Vagina (tissue), 2 donors: ENCODE results near the gene METTL13.

Source experiments
- CTCF ChIP-seq, 3 experiments: fragments of 450-650 bp in 2 of 3; fragments of 200-600 bp in 1 of 3; sonication (generic) in 1 of 3; IDR thresholded peaks; one replicate each; pipeline ENCODE4 v1.5.1; 2017 to 2019; ENCODE audit warnings: antibody characterized with exemption in 3 of 3, mild to moderate bottlenecking in 2 of 3, moderate library complexity in 2 of 3
- POLR2A ChIP-seq, 2 donors: fragments of 450-650 bp; IDR thresholded peaks; one replicate each; pipeline ENCODE4 v1.6.1; 2017; ENCODE audit warnings: antibody characterized with exemption in 2 of 2, mild to moderate bottlenecking in 2 of 2, moderate library complexity in 2 of 2
- POLR2AphosphoS5 ChIP-seq, 2 donors: sonication (generic); formaldehyde crosslinking; IDR thresholded peaks; one replicate each; pipeline ENCODE4 v1.9.0; 2017; ENCODE audit warnings: antibody characterized with exemption in 2 of 2, mild to moderate bottlenecking in 2 of 2, low read depth in 1 of 2; ENCODE audit not compliant: insufficient read depth in 1 of 2

DNA sequence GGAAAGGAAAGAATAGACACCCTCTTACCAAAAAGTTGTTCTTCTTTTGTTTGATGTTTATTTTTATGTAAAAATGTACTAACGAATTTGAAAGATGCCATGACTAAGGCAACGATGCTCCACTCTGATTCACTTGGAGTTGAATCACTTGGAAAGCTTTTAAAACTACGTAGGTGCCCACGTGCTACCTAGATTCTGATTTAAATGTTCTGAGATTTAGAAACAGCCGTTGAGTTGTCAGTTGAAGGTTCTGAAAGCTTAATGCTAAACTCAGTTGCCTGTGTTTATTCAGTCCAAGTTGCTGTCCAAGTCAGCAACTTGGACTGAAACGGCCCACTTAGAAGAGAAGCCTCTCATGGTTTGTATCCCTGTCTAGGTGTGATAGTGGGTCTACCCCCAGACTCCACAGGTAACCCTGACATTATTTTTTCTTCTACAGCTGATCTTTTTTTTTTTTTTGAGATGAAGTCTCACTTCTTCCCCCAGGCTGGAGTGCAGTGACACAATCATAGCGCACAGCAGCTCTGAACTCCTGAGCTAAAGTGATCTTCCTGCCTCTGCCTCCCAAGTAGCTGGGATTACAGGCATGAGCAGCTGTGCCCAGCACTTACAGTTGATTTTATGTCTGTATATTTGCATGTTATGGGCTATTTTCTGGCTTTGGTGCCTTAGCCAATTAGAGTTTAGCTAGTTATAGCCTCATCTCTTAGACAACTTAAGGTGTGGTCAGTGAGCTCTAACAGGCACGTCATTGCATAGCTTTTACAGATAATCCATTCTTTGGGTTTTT lies 38.2 kb upstream of the METTL13 start:
- TF ChIP-seq CTCF (IDR thresholded peaks at IDR 0.05), result no peak
- TF ChIP-seq POLR2A (IDR thresholded peaks at IDR 0.05), result peak in 1 of 2 donors; percentile 54
- TF ChIP-seq POLR2AphosphoS5 (IDR thresholded peaks at IDR 0.05; ENCODE audit: insufficient read depth in 1 of 2, low read depth in 1 of 2), result no peak
